Measurements from ENCODE around the gene HSPA4L.

Gene HSPA4L

DNA sequence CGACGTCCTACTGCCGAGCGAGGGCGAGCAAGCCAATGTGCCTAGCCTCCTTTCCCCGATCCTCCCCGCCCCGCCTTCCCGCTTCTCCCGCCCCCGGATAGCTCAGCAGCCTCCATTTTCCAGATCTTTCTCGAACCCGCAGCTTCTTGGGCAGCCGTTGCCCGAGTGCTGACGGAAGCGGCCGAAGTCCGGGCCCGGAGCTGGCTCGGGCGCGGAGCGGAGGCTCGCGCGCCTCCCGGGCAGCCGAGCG lies 172 bp upstream of the HSPA4L start:
- peak overlapping the region; percentile 71 for H3K4me3 ChIP-seq (ENCODE audit: low read depth, low read length)
- peak; percentile 44 for DNase-seq (ENCODE audit: low read depth)

DNA sequence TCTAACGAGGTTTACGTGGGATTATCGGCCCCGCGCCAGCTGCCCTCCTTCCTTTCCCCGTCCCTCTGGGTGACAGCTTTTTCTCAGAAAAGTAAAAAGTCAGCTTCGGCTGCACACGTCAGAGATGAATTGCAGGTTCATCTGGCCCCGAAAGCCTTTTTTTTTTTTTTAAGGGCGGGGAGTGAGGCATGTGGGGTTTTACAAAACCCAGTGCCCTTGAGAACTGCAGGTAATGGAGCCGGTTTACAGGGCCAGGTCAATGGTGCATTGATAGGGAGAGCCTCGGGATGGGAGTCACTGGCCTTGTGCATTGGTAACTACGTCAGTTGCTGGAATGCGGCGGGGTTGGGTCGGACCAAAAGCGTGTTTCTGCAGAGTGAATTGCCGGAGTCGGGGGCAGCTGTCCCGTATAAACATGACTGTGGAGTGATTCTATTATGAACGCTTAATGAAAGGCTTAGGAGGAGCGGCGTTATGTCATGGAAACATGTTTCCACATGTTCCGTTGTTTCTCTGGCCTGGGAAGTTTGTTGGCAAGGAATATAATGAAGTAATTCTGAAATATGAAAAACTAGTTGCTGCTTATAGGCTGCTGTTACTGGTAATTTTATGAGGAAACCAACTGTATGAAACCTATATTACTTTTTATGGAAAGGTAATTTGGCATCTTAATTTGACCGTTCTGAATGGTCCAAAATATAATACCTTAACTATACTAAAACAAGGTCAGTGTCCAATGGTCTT lies 1.1 kb downstream of the HSPA4L start:
- DNase-seq (ENCODE audit: low read depth) = peak; percentile 36
- H3K4me3 ChIP-seq (ENCODE audit: low read depth, low read length) = peak overlapping the region; percentile 71

DNA sequence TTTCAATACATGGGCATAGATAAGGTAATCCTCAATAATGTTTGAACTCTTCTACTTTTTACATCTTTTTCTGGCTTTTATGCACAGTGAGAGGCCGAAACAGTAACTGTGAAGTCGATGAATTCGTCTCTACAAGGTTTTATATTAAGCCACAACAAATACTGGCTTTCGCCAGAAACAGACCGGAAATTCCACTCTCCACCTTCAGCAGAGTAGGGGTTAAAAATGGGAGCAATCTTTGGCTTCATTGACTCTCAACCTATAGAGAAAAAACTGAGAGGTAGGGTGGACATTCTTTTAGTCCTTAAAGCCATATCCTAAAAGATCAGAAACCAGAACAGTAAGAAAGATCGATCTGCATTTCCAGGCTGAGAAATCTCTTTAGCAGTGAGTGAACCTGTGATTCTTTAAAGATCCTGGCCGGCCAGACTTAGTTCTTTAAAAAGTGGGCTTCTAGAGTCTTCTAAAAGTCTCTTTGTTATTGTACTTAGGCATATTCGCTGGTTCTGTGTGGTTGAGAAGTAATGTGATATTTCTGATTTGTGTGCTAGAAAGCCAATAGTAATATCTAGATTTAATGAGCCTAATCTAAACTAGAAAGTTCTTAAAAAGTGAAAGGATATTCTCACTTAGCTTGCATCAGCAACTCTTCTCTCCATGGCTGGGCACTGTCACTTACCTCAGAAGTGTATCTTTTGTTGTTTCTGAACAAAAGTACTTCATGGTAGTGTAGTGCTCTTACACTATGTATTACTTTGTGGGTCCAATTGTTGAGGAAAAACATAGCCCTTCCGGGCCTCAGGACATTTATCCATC lies 2.0 kb downstream of the HSPA4L start:
- peak overlapping the region; percentile 71 for H3K4me3 ChIP-seq (ENCODE audit: low read depth, low read length)
- no peak for DNase-seq (ENCODE audit: low read depth)

DNA sequence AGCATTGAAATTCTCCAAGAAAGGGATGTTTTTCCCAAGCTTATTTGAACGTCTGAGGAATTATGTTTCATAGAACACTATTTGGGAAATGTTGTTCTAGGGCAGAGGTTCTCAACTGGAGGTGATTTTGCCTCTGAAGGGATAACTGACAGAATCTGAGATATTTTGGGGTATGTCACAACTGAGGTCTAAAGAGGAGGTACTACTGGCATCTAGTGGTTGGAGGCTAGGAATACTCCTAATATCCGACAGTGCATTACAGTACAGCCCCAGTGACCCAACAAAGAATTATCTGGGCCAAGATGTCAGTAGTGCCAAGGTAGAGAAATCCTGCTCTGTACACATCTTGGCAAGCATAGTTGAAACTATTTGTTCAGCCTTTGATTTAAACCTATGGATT lies 6.4 kb downstream of the HSPA4L start:
- DNase-seq (ENCODE audit: low read depth) = no peak
- no peak overlapping the region for H3K4me3 ChIP-seq (ENCODE audit: low read depth, low read length)

DNA sequence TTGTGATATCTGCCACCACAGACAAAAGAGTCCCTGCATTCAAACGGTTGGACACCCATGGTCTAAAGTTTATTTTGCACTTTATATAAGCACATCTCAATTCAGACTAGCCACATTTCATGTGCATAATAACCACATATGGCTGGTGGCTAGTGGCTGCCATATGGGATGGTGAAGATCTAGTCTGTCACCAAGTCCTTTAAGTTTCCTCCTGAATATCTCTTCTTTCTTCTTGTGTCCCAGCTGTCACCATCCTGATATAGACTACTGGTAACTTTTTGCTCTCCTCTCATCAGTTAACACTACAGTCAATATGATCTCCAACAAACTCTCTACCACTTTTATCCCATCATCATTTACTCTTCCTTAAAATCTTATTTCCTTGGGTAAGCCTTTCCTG lies 9.3 kb downstream of the HSPA4L start:
- H3K4me3 ChIP-seq (ENCODE audit: low read depth, low read length) = no peak overlapping the region
- DNase-seq (ENCODE audit: low read depth) = no peak

DNA sequence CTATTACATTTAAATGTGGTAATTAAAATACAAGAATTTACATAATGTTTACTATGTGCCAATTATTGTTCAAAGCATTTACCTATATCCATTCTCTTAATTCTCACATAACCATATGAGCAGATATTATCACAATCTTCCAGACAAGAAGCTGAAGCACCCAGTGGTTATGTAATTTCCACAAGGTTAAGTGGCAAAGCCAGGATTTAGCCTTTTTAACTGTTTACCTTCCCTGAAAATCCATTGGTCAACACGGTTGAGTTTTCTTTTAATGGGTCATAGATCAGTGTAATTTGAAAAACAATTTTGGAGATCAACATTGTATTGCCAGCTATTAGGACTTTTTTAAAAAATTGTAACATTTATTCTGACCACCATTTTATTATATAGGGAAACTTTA lies 11.4 kb downstream of the HSPA4L start:
- no peak overlapping the region for H3K4me3 ChIP-seq (ENCODE audit: low read depth, low read length)
- no peak for DNase-seq (ENCODE audit: low read depth)

DNA sequence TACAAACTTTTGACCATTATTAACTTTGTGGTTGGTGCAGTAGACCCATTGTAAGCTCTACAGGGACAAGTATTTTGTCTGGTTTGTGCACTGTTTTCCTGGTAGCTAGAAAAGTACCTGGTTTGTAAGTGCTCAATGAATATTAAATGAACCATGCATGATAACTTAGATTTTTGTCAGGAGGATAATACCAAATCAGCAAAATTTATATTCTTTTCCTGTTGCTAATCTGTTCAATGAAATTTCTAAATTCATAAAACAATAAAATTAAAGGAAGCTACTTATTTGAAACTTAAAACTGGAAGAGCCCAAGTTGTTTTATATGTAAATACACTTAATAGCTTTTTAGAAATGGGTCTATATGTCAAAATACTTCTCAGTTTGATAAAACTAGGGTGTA lies 17.6 kb downstream of the HSPA4L start:
- no peak for DNase-seq (ENCODE audit: low read depth)
- H3K4me3 ChIP-seq (ENCODE audit: low read depth, low read length) = no peak overlapping the region

DNA sequence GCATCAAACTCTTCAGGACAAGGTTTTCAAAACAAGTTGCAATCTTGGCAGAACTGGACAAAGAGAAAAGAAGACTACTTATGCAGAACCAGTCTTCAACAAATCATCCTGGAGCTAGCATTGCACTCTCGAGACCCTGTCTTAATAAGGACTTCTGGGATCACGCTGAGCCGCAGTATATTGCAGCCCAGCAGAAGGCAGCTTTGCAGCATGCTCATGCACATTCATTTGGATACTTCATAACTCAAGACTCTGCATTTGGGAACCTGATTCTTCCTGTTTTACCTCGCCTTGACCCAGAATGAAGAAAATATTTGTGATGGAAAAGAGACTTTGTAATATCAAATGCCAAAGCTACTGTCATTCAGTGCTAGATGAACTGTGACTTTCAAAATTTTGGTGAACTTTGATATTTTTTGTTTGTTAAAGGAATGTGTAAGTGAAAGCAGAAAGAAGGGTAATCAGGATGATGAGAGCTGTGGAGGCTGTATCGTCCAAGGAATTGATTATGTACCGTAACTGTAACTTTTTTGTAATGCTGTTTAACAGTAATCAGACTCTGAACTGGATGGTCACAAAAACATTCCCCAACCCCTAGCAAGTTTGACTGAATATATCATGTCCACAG lies 27.2 kb downstream of the HSPA4L start:
- H3K4me3 ChIP-seq (ENCODE audit: low read depth, low read length) = no peak overlapping the region
- no peak for DNase-seq (ENCODE audit: low read depth)

DNA sequence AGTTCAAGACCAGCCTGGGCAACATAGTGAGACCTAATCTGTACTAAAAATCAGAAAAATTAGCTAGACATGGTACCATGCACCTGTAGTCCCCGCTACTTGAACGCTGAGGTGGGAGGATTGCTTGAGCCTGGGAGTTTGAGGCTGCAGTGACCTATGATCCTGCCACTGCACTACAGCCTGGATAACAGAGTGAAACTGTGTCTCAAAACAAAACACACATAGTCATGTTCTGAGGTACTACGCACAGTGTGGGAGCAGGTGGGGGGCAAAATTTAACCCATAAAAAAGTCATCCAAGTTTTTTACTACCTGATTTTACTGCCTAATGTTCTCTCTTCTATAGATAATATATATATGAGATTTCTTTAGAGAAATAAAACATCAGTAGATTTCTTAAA lies 28.4 kb downstream of the HSPA4L start:
- H3K4me3 ChIP-seq (ENCODE audit: low read depth, low read length) = no peak overlapping the region
- no peak for DNase-seq (ENCODE audit: low read depth)

DNA sequence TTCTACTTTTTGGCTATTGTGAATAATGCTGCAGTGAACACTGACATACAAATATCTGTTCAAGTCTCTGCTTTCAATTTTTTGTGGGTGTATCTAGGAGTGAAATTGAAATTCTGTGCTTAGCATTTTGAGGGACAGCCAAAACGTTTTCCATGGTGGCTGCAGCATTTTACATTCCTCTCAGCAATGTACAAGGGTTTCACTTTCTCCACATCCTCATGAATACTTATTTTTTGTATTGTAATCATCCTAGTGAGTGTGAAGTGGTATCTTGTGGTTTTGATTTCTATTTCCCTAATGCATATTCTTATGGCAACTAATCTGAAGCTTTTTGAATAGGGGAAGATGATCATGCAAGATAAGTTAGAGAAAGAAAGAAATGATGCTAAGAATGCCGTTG lies 40.3 kb downstream of the HSPA4L start:
- no peak for DNase-seq (ENCODE audit: low read depth)
- H3K4me3 ChIP-seq (ENCODE audit: low read depth, low read length) = no peak overlapping the region

DNA sequence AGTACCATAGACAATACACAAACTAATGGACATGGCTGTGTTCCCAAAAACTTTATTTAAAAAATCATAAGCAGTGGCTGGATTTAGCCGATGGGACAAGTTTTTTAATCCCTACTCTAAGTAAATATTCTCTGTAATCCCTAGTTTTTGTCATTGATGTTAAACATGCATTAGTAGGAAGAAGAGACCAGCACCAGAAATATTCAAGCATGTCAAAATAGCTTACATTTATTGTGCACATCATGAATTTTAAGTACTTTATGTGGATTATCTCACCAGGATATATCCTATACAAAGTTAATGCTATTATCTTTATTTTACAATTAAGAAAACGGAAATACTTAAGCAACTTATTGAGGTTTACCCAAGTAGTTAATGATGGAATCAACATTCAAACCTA lies 46.0 kb downstream of the HSPA4L start:
- no peak for DNase-seq (ENCODE audit: low read depth)
- no peak overlapping the region for H3K4me3 ChIP-seq (ENCODE audit: low read depth, low read length)

DNA sequence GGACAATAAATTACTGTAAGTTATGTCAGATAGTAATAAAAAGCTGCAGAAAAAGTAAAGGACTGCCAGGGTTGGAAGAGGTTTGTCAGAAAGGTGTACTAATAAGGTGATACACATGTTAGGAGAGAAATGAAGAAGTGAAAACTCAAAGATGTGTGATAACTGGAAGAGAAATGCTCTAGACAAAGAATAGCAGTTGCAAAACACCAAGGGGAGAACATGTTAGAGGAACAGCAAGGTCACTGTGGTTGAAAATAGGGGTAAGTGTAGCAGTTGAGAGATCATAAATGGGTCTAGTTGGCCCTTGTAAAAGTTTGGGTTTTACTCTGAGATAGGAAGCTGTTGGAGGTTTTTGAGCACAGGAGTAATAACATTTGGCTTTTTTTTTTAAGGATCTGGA lies 46.9 kb downstream of the HSPA4L start:
- no peak overlapping the region for H3K4me3 ChIP-seq (ENCODE audit: low read depth, low read length)

DNA sequence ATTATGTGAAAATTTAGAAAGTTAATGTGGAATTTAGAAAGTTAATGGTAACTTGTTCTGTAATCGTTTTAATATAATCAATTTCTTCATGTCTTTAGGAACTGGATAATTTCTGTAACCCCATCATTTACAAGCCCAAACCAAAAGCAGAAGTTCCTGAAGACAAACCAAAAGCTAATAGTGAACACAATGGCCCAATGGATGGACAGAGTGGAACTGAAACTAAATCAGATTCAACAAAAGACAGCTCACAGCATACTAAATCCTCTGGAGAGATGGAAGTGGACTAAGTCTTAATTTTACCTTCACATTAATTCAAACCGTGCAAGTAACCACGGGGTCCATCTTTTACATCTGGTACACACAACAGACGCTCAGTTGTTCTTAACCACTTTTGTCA lies 50.5 kb downstream of the HSPA4L start:
- no peak overlapping the region for H3K4me3 ChIP-seq (ENCODE audit: low read depth, low read length)
- DNase-seq (ENCODE audit: low read depth) = no peak

More for the DNA sequence above, 46.9 kb downstream of the HSPA4L start:
- DNase-seq (ENCODE audit: low read depth) = no peak

DNA sequence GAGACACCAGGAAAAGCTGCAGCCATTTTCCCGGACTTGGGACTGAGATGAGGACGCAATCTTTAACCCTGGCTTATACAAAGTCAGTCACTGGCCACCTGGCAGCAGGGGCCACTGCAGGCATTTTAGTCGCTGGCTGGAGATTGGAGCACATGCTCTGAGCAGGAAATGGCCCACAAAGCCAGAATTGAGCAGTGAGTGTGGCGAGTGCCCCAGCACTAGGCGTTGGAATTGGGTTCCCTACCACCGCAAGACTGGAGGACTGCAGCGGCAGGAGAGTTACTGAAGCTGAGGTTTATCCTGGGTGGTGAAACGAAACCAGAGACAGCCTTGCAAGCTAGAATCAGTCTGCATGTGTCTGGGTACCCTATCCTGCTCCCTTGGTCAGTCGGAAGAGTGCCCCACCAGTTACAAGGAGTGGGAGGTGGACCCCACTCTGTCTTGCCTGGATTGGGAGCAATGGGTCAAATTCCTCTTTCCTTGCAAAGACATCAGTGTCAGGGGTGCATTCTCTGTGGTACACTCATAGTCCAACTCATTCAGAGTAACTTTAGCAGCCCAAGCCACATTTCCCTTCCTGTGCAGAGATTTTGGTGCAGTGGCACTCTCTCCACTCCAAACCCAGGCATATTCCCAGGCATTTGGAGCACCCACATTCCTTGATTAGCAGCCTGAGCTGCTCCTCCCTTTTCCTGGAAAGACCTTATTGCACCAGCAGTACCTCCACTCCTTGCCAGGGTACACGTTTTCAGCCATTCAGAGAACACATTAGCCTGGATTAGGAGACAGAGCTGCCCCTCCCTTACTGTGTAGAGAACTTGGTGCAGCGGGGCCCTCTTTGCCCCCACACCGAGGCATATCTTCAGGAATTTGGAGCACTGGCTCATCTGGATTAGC lies 61.8 kb downstream of the HSPA4L start:
- H3K4me3 ChIP-seq (ENCODE audit: low read depth, low read length) = no peak overlapping the region
- no peak for DNase-seq (ENCODE audit: low read depth)

DNA sequence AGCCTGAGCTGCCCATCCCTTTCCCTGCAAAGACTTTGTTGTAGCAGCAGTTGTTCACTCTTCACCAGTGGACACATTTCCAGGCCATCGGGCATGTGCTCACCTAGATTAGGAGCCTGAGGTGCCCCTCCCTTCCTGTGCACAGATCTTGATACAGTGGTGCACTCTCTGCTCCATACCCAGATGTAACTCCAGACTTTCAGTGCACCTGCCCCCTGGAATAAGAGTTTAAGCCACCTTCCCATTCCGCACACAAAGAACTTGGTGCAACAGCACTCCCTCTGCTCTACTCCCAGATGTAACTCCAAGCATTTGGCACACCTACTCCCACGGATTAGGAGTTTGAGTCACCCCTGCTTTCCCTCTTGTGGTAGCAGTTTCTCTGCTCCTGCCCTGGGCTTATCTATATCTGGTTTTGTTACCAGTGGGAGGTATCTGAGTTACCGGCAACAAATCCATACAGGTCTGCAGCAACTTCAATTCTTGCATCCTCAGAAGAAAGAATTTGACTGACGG lies 62.5 kb downstream of the HSPA4L start:
- no peak overlapping the region for H3K4me3 ChIP-seq (ENCODE audit: low read depth, low read length)
- no peak for DNase-seq (ENCODE audit: low read depth)

DNA sequence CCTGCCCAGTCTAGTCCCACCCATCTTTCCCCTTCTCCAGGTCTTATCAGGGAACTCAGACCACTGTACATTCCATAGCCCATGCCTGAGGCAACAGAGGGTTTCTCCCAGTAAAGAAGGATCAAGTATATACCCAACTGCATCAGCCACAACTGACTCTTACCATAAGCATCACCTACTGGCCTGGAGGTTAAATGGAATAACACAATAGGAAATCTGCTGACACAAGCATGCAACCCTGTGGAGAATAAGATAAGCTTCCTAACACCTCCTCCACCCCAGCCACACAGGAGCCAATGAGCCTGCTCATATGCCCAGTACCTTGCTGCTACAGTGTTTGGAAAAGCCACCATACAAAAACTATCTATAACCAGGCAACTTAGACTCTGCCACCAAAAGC lies 63.9 kb downstream of the HSPA4L start:
- H3K4me3 ChIP-seq (ENCODE audit: low read depth, low read length) = no peak overlapping the region
- no peak for DNase-seq (ENCODE audit: low read depth)

DNA sequence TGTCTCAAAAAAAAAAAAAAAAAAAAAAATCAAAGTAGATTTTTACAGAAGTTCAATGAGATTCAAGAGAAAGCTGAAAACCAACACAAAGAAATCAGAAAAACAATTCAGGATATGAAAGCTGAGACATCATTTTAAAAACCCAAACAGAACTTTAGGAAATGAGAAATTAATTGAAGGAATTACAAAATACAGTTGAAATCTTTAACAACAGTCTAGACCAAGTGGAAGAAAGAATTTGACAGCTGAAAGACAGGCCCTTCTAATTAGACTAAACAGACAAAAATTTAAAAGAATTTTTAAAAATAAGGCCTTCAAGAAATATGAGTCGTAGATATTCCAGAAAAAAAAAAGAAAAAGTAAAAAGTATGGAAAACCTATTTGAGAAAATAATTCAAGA lies 64.6 kb downstream of the HSPA4L start:
- no peak for DNase-seq (ENCODE audit: low read depth)

DNA sequence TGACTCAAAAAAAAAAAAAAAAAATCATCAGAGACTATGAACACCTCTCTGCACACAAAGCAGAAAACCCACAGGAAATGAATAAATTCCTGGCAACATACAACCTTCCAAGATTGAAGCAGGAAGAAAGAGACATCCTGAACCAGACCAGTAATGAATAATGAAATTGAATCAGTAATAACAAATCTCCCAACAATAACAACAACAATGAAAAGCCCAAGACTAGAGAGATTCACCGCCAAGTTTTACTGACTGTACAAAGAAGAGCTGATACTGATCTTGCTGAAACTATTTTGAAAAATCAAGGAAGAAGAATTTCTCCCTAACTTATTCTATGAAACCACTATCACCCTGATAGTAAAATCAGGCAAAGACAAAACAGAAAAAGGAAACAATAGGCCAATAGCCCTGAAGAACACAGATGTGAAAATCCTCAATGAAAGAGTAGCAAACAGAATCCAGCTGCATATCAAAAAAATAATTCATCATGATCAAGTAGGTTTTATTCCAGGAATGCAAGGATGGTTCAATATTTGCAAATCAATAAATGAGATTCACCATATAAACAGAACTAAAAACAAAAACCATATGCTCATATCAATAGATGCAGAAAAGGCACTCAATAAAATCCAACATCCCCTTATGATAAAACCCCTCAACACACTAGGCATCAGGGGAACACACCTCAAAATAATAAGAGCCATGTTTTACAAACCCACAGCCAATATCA lies 67.5 kb downstream of the HSPA4L start:
- H3K4me3 ChIP-seq (ENCODE audit: low read depth, low read length) = no peak overlapping the region
- no peak for DNase-seq (ENCODE audit: low read depth)

More for the DNA sequence above, 64.6 kb downstream of the HSPA4L start:
- H3K4me3 ChIP-seq (ENCODE audit: low read depth, low read length) = no peak overlapping the region

DNA sequence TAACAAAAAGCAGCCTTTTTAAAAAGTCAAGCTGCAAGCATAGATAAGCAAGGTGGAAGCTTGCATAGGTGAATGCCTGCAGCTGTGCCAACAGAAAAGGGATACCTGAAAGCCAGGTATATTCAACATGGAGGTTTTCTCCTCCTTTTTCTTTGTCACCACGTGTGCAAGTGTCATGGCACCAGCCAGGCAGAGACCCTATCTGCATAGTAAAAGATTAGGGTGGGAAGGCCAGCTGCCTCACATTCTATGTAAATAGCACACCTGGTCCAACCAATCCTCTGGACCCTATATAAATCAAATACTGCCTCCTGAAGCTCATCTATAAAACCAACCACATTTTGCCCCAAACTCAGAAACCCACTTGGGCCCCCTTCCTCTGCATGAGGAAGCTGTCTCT lies 70.5 kb downstream of the HSPA4L start:
- no peak for DNase-seq (ENCODE audit: low read depth)
- H3K4me3 ChIP-seq (ENCODE audit: low read depth, low read length) = no peak overlapping the region
